GM03348 (cell line): Measurements from ENCODE around the gene CARMIL3.
"Not testable (repeated sequence)": the region's sequence is repeated elsewhere in the genome, so short reads cannot be mapped to it uniquely, and the experiment has no call there.

ENCODE experiments used
- DNase-seq: peaks from one replicate; pipeline ENCODE4 v3.0.0; 2012; ENCODE audit warnings: low spot score

CARMIL3 gene, protein sequence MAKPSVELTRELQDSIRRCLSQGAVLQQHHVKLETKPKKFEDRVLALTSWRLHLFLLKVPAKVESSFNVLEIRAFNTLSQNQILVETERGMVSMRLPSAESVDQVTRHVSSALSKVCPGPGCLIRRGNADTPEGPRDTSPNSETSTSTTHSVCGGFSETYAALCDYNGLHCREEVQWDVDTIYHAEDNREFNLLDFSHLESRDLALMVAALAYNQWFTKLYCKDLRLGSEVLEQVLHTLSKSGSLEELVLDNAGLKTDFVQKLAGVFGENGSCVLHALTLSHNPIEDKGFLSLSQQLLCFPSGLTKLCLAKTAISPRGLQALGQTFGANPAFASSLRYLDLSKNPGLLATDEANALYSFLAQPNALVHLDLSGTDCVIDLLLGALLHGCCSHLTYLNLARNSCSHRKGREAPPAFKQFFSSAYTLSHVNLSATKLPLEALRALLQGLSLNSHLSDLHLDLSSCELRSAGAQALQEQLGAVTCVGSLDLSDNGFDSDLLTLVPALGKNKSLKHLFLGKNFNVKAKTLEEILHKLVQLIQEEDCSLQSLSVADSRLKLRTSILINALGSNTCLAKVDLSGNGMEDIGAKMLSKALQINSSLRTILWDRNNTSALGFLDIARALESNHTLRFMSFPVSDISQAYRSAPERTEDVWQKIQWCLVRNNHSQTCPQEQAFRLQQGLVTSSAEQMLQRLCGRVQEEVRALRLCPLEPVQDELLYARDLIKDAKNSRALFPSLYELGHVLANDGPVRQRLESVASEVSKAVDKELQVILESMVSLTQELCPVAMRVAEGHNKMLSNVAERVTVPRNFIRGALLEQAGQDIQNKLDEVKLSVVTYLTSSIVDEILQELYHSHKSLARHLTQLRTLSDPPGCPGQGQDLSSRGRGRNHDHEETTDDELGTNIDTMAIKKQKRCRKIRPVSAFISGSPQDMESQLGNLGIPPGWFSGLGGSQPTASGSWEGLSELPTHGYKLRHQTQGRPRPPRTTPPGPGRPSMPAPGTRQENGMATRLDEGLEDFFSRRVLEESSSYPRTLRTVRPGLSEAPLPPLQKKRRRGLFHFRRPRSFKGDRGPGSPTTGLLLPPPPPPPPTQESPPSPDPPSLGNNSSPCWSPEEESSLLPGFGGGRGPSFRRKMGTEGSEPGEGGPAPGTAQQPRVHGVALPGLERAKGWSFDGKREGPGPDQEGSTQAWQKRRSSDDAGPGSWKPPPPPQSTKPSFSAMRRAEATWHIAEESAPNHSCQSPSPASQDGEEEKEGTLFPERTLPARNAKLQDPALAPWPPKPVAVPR (N-terminal part only)

DNA sequence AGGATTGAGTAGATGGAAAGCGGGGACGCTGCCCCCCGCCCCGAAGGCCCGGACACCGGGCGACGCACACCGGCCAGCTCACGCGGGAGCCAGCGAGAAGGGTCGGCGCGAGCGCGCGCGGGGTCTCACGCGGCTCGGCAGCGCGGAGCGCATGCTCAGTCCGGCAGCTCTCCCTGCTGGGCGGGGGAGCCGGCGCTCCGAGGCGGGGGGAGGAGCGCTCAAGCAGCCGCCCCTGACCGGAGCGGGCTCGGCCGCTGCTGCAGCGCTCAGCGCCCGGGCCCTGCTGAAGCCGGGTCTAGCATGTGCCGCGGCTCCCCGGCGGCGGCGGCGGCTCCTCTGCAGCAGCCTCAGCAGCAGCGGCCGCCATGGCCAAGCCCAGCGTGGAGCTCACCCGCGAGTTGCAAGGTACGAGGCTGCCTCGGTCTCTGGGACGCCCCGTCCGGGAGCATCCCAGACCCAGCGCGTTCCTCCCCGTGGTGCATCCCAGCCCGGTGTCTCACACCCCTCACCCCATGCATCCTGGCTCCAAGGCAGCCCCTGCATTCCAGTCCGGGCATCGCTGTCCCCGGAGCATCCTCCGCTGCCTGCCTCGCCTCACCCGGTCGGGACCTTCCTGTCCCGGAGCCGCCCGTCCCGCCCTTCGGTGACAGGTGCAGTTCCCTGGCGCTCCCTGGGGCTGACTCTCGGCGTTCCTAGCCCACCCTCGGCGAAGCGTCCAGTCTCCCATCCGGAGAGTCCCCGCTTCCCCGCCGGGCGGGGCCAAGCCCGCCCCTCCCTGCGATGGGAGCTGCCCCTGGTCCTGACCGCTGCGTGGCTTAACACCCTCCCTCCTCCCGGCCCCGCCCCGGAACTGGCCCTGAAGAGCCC is at the start of gene CARMIL3:
Gene CARMIL3 (plus strand): TSS at position 221 of the 867 bp plus-strand sequence. CDS start 145 bp downstream, at position 366.
- peak; percentile 94 for DNase-seq

DNA sequence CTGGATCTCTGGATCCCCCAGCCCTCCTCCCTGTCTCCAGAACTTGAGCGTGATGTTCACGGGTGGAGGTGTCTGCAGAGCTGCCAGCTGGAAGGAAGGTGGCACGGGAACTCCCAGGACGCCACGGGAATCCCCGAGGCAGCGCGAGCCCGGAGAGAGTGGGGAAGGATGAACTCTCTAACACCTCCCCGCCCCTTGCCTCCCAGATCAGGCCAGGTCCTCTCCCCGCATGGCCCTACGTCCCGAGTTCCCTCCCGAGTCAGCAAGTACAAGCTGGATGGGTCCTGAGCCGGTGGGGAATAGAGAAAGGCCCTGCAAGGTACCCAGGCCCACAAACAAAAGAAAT is 45.4 kb upstream of the CARMIL3 start:
- DNase-seq: not testable (repeated sequence)

DNA sequence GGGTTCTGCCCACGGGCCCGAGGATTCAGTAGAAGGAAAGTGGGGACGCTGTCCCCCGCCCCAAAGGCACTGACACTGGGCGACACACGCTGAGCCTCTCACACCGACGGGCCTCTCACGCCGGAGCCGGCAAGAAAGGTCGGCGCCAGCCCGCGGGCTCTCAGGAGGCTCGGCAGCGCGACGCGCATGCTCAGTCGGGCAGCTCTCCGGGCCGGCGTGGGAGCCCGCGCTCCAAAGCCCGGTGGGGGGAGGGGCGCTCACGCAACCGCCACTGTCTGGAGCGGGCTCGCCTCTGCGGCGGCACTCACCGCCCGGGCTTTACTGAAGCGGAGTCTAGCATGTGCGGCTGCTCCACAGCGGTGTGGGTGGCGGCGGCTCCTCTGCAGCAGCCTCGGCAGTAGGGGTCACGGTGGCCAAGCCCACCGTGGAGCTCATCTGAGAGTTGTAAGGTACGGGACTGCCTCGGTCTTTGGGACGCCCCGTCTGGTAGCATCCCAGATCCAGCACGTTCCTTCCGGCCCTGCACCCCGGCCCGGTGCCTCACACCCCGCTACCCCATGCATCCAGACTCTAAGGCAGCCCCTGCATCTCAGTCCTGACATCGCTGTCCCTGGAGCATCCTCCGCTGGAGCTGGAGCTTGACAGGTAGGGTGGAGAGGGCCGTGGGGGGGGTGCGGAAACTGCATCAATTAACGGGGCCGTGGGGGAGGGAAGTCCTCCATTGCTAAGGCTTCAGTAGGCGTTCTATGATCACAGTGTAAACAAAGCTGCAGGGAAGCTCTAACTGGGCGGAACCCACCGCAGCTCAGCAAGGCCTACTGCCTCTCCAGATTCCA is 44.8 kb upstream of the CARMIL3 start:
- DNase-seq: not testable (repeated sequence)

DNA sequence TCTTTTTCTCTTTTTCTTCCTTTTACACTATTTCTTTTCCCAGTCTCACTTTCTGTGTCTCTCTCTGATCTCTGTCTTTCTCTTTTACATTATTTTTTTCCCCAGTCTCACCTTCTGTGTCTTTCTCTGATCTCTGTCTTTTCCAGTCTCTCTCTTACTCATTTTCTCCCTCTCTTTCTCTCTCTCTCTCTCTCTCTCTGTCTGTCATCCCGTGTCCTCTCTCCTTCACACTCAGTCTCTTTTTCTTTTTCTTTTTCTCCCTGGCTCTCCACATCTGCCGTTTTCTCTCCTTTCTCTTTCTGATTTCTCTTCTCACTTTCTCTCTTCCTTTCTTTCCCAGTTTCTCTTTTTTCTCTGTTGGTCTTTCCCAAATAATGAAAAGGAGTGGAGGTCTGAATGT is 40.8 kb upstream of the CARMIL3 start:
- DNase-seq: no peak

DNA sequence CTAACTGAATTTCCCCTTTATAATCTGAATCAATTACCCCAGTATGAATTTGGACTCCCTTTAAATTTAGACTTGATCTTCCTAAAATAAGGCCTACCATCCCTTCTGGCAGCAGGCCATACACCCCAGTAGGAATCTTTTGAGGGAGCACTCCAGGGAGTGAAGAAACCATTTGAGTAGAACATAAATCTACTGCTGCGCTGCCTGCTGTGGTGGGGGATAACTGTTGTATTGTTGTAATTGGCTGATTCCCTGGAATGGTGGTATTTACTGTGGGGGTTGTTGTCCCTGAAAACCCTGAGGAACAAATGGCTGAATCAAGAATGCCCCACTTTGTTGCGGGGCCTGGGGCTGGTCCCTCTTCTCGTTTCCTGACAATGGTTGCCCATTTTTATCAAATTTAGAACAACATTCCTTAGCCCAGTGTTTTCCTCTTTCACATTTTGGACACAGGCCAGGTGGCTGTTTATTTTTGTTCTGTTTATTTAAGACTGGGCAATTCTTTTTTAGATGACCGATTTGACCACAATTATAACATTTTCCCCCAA is 39.0 kb upstream of the CARMIL3 start:
- DNase-seq: not testable (repeated sequence)

DNA sequence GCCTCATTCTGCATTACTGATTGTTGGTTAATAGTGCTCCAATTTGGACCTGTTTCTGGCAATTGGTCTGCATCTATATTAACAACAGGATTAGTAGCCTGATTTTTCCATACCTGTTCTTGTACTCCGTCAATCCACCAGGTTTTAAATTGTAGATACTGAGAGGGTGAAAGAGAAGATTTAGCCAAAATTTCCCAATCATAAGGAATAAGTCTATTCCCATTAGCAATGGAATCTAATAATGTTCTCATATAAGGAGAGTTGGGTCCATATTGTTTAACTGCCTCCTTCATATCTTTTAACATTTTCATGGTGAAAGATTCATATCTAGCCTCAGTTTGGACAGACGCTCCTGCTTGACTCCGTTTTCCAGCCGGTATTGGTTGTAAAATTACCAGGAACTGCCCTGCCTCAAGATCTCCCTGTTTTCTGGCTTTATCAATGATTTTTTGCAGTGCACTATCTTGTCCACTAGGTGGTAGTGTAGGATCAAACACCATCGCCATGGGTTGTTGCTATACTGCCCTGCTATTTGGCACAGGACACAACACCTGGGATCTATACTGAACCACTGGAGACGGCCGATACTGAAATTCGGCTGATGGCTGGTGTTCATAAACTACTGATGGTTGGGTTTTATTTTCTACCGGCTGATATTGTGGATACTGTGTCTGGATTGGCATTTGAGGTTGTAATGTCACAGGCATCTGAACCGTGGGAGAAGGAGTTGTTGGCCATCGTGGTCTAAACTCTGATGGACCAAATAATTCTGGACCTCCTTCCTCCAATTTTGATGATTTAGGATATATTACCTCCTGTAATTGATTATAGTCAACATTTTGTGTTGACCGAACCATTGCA is 37.9 kb upstream of the CARMIL3 start:
- peak; percentile 70 for DNase-seq

DNA sequence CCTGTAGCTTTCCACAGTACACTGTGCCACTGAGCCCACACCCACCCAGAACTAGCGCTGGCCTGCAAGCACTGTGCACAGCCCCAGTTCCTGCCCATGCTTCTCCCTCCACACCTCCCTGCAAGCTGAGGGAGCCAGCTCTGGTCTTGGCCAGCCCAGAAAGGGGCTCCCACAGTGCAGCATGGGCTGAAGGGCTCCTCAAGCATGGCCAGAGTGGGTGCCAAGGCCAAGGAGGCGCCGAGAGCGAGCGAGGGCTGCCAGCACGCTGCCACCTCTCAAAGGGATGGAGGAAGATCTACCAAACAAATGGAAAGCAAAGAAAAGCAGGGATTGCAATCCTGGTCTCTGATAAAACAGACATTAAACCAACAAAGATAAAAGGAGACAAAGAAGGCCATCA is 36.1 kb upstream of the CARMIL3 start:
- not testable (repeated sequence) for DNase-seq

DNA sequence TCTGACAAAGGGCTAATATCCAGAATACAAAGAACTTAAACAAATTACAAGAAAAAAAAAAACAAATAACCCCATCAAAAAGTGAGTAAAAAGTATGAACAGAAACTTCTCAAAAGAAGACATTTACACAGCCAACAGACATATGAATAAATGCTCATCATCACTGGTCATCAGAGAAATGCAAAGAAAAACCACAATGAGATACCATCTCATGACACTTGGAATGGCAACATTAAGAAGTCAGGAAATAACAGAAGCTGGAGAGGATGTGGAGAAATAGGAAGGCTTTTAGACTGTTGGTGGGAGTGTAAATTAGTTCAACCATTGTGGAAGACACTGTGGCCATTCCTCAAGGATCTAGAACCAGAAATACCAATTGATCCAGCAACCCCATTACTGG is 32.8 kb upstream of the CARMIL3 start:
- DNase-seq: not testable (repeated sequence)

DNA sequence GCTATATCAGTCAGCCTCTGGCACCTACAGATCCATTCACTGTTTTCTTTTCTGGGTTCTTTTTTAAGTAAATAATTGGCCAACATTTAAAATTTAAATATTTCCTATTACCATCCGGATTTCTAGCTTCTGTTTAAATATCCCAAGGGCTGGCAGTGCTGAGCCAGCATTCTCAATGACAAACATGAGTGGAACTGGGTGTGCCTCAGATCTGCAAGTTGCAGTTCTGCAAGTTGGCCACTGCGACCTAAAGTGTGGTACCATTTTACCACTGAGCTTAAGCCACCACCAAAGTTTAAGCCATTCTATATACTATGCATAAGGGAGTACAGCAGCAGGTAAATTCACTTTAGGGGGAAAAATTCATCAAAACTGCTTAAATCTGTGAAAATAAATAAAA is 31.9 kb upstream of the CARMIL3 start:
- not testable (repeated sequence) for DNase-seq

DNA sequence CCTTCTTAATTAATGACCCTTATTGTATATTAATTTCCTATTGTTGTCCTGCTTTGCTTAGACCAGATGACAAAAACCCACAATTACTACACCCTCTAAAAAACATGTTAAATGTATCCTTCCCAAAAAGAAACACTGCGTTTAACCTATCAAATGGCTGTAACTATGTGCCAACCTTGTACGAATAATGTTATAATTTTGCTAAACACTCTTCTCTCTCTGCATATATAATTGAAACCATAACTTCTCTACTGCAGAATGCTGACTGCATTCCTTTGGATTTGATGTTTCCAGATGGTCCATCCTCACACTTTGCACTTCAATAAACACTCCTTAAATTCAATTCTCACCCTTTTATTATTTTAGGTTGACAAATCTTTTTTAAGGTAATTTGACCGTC is 31.3 kb upstream of the CARMIL3 start:
- not testable (repeated sequence) for DNase-seq

DNA sequence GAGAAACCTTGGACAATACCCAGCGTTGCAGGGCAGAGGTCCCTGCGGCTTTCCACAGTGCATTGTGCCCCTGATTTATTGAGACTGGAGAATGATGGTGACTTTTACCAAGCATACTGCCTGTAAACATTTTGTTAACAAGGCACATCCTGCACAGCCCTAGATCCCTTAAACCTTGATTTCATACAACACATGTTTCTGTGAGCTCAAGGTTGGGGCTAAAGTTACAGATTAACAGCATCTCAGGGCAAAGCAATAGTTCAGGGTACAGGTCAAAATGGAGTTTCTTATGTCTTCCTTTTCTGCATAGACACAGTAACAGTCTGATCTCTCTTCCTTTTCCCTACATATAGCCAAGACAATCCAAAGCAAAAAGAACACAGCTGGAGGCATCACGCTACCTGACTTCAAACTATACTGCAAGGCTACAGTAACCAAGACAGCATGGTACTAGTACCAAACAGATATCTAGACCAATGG is 26.8 kb upstream of the CARMIL3 start:
- not testable (repeated sequence) for DNase-seq

DNA sequence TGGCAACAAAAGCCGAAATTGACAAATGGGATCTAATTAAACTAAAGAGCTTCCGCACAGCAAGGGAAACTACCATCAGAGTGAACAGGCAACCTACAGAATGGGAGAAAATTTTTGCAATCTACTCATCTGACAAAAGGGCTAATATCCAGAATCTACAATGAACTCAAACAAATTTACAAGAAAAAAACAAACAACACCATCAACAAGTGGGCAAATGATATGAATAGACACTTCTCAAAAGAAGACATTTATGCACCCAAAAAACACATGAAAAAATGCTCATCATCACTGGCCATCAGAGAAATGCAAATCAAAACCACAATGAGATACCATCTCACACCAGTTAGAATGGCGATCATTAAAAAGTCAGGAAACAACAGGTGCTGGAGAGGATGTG is 22.1 kb upstream of the CARMIL3 start:
- not testable (repeated sequence) for DNase-seq

DNA sequence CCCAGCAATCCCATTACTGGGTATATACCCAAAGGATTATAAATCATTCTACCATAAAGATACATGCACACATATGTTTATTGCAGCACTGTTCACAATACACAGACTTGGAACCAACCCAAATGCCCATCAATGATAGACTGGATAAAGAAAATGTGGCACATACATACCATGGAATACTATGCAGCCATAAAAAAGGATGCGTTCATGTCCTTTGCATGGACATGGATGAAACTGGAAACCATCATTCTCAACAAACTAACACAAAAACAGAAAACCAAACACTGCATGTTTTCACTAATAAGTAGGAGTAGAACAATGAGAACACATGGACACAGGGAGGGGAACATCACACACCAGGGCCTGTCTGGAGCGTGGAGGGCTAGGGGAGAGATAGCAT is 20.5 kb upstream of the CARMIL3 start:
- not testable (repeated sequence) for DNase-seq

DNA sequence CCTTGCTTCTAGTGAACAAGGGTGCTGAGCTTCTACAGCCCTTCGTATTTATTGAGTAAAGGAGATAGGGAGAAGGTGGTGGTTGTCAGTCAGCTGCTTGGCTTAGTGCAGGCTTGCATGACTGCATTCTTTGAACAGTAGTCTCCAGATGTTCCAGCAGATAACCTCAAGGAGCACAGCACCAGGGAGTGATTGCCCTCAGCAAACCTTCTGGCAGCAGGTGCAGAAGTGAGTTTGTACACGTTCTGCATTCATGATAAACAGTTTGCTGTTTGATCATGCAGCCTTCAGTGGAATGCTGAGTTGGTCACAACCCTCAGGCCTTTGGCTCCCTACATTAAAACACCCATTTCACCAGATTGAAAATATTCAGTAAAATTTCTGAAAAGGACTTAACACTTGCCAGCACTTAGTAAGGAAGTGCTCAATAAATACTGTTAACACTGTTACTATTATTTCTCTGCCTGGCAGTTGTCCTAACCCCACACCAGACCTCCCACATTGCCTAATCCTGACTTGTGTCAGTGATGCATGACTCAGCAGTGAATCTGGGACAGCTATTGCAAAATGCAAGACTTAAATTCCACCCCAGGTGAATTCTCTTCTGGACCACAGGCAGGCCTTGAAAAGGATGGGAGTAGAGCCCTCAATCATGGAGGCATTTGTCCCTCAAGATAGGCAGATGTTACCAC is 18.9 kb upstream of the CARMIL3 start:
- DNase-seq: peak; percentile 66

DNA sequence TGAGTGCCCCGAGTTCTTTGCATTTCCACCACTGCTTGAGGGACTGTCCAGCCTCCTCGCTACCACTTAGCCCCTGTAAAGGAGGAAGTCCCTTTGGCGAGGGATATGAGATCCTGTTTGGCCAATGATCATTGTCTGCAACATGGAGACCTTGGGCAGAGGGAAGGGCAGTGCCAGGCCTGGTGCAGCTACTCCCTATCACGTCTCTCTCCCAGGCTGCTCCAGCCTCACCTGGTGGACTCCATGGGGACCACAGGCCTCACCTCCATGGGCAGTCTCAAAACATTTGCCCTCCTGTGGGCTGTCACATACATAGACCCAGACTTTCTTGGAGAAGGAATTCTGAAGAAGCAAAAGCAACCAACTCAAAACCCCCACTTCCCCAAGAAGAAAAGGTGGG is 16.0 kb upstream of the CARMIL3 start:
- not testable (repeated sequence) for DNase-seq

DNA sequence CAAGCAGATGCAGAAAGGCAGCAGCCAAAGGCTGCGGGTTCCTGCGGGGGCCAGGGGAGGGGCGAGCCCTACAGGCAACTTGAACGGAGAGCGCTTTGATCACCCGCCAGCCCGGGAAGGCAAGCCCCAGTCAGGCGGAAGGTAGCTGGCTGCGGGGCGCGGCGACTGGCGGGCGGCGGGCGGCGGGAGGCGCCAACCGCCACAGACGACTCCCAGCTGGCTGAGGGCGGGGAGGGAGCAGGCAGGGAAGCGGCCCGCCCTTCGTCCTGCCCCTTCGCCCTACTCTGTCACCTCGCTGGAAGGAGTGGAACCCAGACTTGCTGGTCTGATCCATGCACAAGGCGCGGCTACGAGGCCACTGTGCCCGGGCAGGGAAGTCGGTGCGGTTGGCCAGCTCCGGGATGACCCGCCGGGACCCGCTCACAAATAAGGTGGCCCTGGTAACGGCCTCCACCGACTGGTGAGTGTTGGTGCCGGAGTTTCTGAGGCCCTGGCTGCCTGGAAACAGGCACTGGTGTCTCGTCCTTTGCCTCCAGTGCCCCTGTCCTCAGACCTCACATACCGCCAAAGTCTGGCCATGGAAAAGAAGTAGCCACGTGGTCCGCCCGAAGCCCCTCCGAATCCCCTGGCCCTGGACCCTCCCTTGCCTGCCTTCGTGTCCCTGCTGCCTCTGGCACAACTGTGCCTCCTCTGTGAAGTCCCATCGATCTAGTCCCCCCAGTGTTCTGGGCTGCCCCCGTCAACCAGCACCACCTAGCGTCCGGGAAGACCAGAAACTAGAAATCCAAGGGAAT is 15.4 kb upstream of the CARMIL3 start:
- peak; percentile 89 for DNase-seq

DNA sequence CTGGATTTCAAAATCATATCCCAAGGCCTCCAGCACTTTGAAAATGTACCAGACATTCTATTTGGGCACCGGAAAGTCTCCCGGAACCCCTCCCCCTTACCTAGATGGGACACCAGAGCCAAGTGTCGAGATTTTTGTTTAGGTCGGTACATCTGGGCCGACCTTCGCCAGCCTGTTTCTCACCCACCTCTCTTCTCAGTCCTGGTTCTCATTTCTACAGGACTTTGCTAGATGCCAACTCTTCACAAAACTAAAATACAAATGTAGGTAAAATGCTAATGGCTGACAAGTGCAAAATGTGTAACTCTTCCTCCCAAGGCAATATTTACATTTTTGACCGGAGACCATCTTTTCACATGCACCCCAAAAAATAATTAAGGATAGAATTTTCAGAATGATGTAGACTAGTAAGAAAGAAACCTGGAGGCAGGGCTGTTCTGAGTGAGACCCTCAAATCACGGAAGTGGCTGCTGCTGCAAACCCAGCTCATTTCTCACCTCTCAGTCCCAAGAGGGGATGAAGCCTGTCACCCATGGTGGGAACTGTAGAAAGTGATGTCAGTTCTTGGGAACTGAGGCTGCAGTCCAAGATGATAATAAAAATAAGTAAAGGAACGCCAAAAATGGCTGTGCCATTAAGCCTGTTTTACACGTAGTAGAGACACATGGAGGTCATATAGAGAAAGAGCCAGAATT is 14.7 kb upstream of the CARMIL3 start:
- not testable (repeated sequence) for DNase-seq
